B cell (primary cell): ENCODE measurements around the gene KATNAL2. TPM values are rescaled to one million over a fixed set of nuclear protein-coding genes. Genes with fewer than 3 reads are reported as not detected.

Experiments used
- ATAC-seq: fragments of 200-7000 bp; cut with Tn5 transposase; one replicate; pipeline ENCODE4 v1.10.0; 2021; ENCODE audit warnings: low read depth, mild to moderate bottlenecking, moderate number of reproducible peaks, moderate library complexity
- CTCF ChIA-PET: fragments of 350-600 bp; sonication (Branson Sonifier 250); formaldehyde crosslinking; loops from one replicate; lab custom pipeline; 2021; ENCODE audit warnings: antibody characterized with exemption, inconsistent platforms; lab: Charles Lee
- POLR2A ChIA-PET: fragments of 350-600 bp; sonication (Branson Sonifier 250); formaldehyde crosslinking; loops from one replicate; lab custom pipeline; 2021; ENCODE audit warnings: antibody characterized with exemption; lab: Charles Lee
- DNase-seq: peaks from one replicate; pipeline ENCODE4 v3.0.0; 2013
- H2AFZ ChIP-seq: 2 replicates; pipeline ENCODE4 v1.6.1; 2012; ENCODE audit warnings: mild to moderate bottlenecking, low read depth, low read length; ENCODE audit not compliant: insufficient read depth, poor library complexity, severe bottlenecking
- H3K27ac ChIP-seq, 2 donors: 1 replicate in 1 of 2; 2 replicates in 1 of 2; pipeline ENCODE4 v1.5.1; 2012 to 2013; ENCODE audit warnings: low read length in 2 of 2, mild to moderate bottlenecking in 2 of 2, moderate library complexity in 1 of 2
- H3K27me3 ChIP-seq, 4 experiments: fragments of 200-600 bp in 1 of 4; sonication (generic) in 1 of 4; replicated peaks in 1 of 4; 1 replicate in 2 of 4; 2 replicates in 2 of 4; pipeline versions ENCODE4 v1.6.1 to v1.7.0; 2013 to 2016; ENCODE audit warnings: low read length in 3 of 4, mild to moderate bottlenecking in 2 of 4, mixed read lengths in 1 of 4, moderate library complexity in 1 of 4; ENCODE audit not compliant: insufficient read depth in 4 of 4, control insufficient read depth in 3 of 4; ENCODE audit errors: control extremely low read depth in 1 of 4
- H3K36me3 ChIP-seq, 2 experiments: replicated peaks in 1 of 2; 1 replicate in 1 of 2; 2 replicates in 1 of 2; pipeline versions ENCODE4 v1.6.1 to v1.7.1; 2013; ENCODE audit warnings: low read length in 1 of 2; ENCODE audit not compliant: insufficient read depth in 2 of 2, control insufficient read depth in 1 of 2; ENCODE audit errors: control extremely low read depth in 1 of 2, extremely low read depth in 1 of 2
- H3K4me1 ChIP-seq, 2 donors: fragments of 200-600 bp in 1 of 2; sonication (generic) in 1 of 2; 1 replicate in 1 of 2; 2 replicates in 1 of 2; pipeline versions ENCODE4 v1.5.1 to v1.6.1; 2013 to 2017; ENCODE audit warnings: low read length in 2 of 2; ENCODE audit not compliant: control insufficient read depth in 2 of 2, insufficient read depth in 2 of 2
- H3K4me2 ChIP-seq: replicated peaks from 2 replicates; pipeline ENCODE3; 2012; ENCODE audit warnings: mild to moderate bottlenecking, low read depth, low read length; ENCODE audit not compliant: poor library complexity, severe bottlenecking
- H3K4me3 ChIP-seq, 5 experiments: fragments of 200-600 bp in 1 of 5; sonication (generic) in 1 of 5; 1 replicate in 3 of 5; 2 replicates in 2 of 5; pipeline versions ENCODE4 v1.5.1 to v1.7.0; 2011 to 2016; ENCODE audit warnings: low read length in 4 of 5, mild to moderate bottlenecking in 4 of 5, low read depth in 2 of 5, control low read depth in 1 of 5, moderate library complexity in 1 of 5; ENCODE audit not compliant: insufficient read depth in 1 of 5; ENCODE audit errors: control extremely low read depth in 1 of 5, extremely low read depth in 1 of 5
- H3K79me2 ChIP-seq: fragments of 200-600 bp; sonication (generic); one replicate; pipeline ENCODE4 v1.6.0; 2016; ENCODE audit warnings: low read length; ENCODE audit not compliant: control insufficient read depth, insufficient read depth
- H3K9ac ChIP-seq: fragments of 200-600 bp; sonication (generic); 2 replicates; pipeline ENCODE4 v1.6.1; 2017; ENCODE audit warnings: mild to moderate bottlenecking, low read length, moderate library complexity
- H3K9me3 ChIP-seq, 3 donors: one replicate each; pipeline versions ENCODE4 v1.6.1 to v1.7.1; 2013; ENCODE audit warnings: low read length in 2 of 3; ENCODE audit not compliant: control insufficient read depth in 2 of 3, insufficient read depth in 1 of 3; ENCODE audit errors: control extremely low read depth in 1 of 3
- H4K20me1 ChIP-seq: 2 replicates; pipeline ENCODE4 v1.6.0; 2012; ENCODE audit warnings: mild to moderate bottlenecking, low read length; ENCODE audit not compliant: insufficient read depth, control insufficient read depth, poor library complexity, severe bottlenecking
- H3K27ac Mint-ChIP-seq: one replicate; pipeline ENCODE4 v1.8.0; 2021; ENCODE audit warnings: mixed read lengths
- H3K27me3 Mint-ChIP-seq: one replicate; pipeline ENCODE4 v1.8.0; 2021; ENCODE audit warnings: mixed read lengths
- H3K4me1 Mint-ChIP-seq: one replicate; pipeline ENCODE4 v1.8.0; 2021; ENCODE audit warnings: mixed read lengths
- H3K4me3 Mint-ChIP-seq: one replicate; pipeline ENCODE4 v1.8.0; 2021; ENCODE audit warnings: mixed read lengths
- H3K9me3 Mint-ChIP-seq: one replicate; pipeline ENCODE4 v1.8.0; 2022; ENCODE audit warnings: mixed read lengths; ENCODE audit not compliant: insufficient read depth
- EZH2 ChIP-seq: IDR thresholded peaks from 2 replicates; pipeline ENCODE4 v1.6.1; 2012; ENCODE audit warnings: borderline replicate concordance, low read depth, mild to moderate bottlenecking, moderate library complexity, low read length; ENCODE audit not compliant: insufficient read depth, poor library complexity, severe bottlenecking
- WGBS: methylation state at CpG from one replicate; pipeline ENCODE4 v1.1.5; 2013; ENCODE audit warnings: missing lambda C conversion rate; ENCODE audit not compliant: insufficient coverage; 5-methylcytosine and 5-hydroxymethylcytosine counted together
- intact Hi-C: fragments of 100-400 bp; cut with micrococcal nuclease; formaldehyde crosslinking; loops from one replicate; pipeline ENCODE4 v1.10.0; 2022
- polyA plus RNA-seq: library from polyadenylated mRNA; depleted of rRNA; stranded (reverse); fragments of >200 nt; gene quantifications from 2 replicates; pipeline ENCODE4 v1.2.3, GENCODE V29; 2012
- total RNA-seq, 2 donors: library from RNA; stranded (reverse); fragments of 120-200 nt in 1 of 2; gene quantifications; 1 replicate in 1 of 2; 2 replicates in 1 of 2; pipeline versions ENCODE4 v1.2.3 to v1.2.4, GENCODE V29; 2013 to 2022
- TF ChIP-seq, protein P1 (sequence below): fragments of 200-600 bp; IDR thresholded peaks from one replicate; pipeline ENCODE4 v1.8.0; 2022; ENCODE audit warnings: antibody characterized with exemption, mild to moderate bottlenecking

Gene KATNAL2
- total and polyA plus RNA-seq, 2 donors (not counting 1 experiment from before 2014, with no cell fraction given), result 1.3 to 3.1 TPM

DNA sequence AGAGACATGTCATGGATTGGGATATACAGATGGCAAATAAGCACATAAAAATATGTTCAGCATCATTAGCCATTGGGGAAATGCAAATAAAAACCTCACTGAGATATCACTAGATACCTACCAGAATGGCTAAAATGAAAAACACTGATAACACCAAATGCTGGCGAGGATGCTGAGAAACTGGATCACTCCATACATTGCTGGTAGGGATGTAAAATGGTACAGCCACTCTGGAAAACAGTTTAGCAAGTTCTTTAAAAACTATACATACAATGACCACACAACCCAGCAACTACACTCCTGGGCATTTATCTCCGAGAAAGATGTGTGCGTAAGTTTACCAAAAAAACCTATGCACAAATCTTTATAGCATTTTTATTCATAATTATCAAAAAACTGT is 14.0 kb upstream of the KATNAL2 start:
- no peak for ATAC-seq
- no peaks in the 10 kb centered on the region for H3K9me3 Mint-ChIP-seq
- no peaks in the 10 kb centered on the region for H3K27me3 Mint-ChIP-seq
- Histone ChIP-seq H3K79me2 (peaks cover 92% of the 10 kb centered on the region), H3K4me3 (no peak overlapping the region), H2AFZ (no peak overlapping the region), H3K4me2 (no peak overlapping the region), H4K20me1 (peaks cover 4% of the 10 kb centered on the region), H3K9ac (no peak overlapping the region), H3K4me1 (peaks cover 0 to 3% of the 10 kb centered on the region in 2 donors), H3K9me3 (peaks cover 0 to 2% (median 0%) of the 10 kb centered on the region in 3 donors), H3K27me3 (no peaks in the 10 kb centered on the region), H3K36me3 (peaks cover 0 to 2% of the 10 kb centered on the region in 2 experiments), H3K27ac (no peak overlapping the region)
- no peak for DNase-seq
- ChIA-PET POLR2A (no interaction called here), CTCF (no interaction called here)
- no peak overlapping the region for H3K4me3 Mint-ChIP-seq
- no peak overlapping the region for H3K27ac Mint-ChIP-seq
- H3K4me1 Mint-ChIP-seq, result peaks cover 6% of the 10 kb centered on the region
- no peak for TF ChIP-seq EZH2
- TF ChIP-seq, protein P1, sequence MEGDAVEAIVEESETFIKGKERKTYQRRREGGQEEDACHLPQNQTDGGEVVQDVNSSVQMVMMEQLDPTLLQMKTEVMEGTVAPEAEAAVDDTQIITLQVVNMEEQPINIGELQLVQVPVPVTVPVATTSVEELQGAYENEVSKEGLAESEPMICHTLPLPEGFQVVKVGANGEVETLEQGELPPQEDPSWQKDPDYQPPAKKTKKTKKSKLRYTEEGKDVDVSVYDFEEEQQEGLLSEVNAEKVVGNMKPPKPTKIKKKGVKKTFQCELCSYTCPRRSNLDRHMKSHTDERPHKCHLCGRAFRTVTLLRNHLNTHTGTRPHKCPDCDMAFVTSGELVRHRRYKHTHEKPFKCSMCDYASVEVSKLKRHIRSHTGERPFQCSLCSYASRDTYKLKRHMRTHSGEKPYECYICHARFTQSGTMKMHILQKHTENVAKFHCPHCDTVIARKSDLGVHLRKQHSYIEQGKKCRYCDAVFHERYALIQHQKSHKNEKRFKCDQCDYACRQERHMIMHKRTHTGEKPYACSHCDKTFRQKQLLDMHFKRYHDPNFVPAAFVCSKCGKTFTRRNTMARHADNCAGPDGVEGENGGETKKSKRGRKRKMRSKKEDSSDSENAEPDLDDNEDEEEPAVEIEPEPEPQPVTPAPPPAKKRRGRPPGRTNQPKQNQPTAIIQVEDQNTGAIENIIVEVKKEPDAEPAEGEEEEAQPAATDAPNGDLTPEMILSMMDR, result no peak
- intact Hi-C loops, result no loop called here
- WGBS, result 100% methylated on average over 1 of the region's 3 CpGs

DNA sequence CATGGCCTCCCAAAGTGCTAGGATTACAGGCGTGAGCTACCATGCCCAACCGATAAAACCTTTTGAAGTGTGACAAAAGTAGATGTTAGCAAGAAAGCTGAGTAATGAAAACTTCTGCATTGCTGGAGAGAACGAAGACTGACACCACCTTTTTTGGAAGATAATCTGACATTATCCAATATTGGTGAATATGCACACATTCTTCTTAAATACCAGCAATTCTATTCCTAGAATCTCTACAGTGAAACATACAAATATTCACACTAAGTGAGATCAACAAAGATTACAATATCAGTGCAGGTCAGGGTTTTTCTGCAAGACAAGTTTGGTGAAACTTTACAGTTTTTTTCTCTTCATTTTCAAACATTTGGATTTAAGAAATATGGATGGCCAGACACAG is 7.9 kb upstream of the KATNAL2 start:
- Histone ChIP-seq H4K20me1 (peaks cover 11% of the 10 kb centered on the region), H3K9ac (no peak overlapping the region), H3K4me2 (no peak overlapping the region), H3K36me3 (no peaks in the 10 kb centered on the region), H3K79me2 (peaks cover 82% of the 10 kb centered on the region), H3K27ac (no peak overlapping the region), H3K4me1 (no peaks in the 10 kb centered on the region), H3K27me3 (no peaks in the 10 kb centered on the region), H2AFZ (no peak overlapping the region), H3K4me3 (no peak overlapping the region), H3K9me3 (no peaks in the 10 kb centered on the region)
- intact Hi-C loops, result no loop called here
- DNase-seq (no peak), ATAC-seq (no peak)
- peaks cover 22% of the 10 kb centered on the region for H3K4me1 Mint-ChIP-seq
- H3K27ac Mint-ChIP-seq, result no peak overlapping the region
- no peaks in the 10 kb centered on the region for H3K27me3 Mint-ChIP-seq
- no peak overlapping the region for H3K4me3 Mint-ChIP-seq
- TF ChIP-seq, protein P1, result no peak
- no peak for TF ChIP-seq EZH2
- ChIA-PET POLR2A (no interaction called here), CTCF (no interaction called here)
- no CpG with 5 or more reads among the region's 3 CpGs for WGBS
- H3K9me3 Mint-ChIP-seq, result no peaks in the 10 kb centered on the region
